ENCODE measurements around the gene ASPHD2. TPM values are rescaled to one million over a fixed set of nuclear protein-coding genes. Genes with fewer than 3 reads are reported as not detected.

The ASPHD2 gene
- total RNA-seq, 2 experiments from 2014 or later, result 12.0 to 14.0 TPM

DNA sequence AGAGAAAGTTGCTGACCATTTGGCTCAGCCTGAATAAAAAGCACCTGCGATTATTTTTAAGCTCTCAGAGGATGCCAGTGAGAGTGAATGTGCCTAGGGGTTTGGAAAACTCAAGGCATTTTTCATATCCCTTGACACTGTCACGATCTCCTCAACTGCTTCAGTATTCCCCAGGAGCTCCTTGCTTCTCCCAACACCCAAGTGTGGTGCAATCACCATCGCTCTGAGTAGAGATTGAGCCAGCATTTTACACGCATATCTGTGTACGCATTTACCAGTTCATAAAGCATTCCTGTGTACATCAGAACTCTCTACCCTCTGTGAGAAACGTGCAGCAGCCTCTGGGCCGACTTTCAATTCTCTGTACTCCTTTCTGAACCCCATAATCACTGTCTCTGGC is 56.0 kb downstream of the ASPHD2 start:
- DNase-seq (no peak), ATAC-seq (no peak)
- intact Hi-C loops (cut with micrococcal nuclease), result no loop called here
- Mint-ChIP-seq H3K36me3 (ENCODE audit: low read depth) (peaks cover 33% of the 10 kb centered on the region), H3K27me3 (no peaks in the 10 kb centered on the region), H3K9me3 (no peaks in the 10 kb centered on the region), H3K4me3 (peak overlapping the region; percentile 94), H3K4me1 (ENCODE audit: low read depth) (peaks cover 48% of the 10 kb centered on the region), H3K27ac (peak overlapping the region; percentile 69)
- ChIA-PET CTCF (interaction anchor here (0.9 to 3.7 kb wide), 8 partner anchors 14 to 181 kb away, joined by 3 to 14 read pairs (median 3); no protein-coding TSS in a partner anchor), POLR2A (interaction anchor here (1.0 to 2.6 kb wide), 7 partner anchors 10 to 187 kb away, joined by 3 to 16 read pairs (median 5); no protein-coding TSS in a partner anchor)
- TF ChIP-seq, protein P1, sequence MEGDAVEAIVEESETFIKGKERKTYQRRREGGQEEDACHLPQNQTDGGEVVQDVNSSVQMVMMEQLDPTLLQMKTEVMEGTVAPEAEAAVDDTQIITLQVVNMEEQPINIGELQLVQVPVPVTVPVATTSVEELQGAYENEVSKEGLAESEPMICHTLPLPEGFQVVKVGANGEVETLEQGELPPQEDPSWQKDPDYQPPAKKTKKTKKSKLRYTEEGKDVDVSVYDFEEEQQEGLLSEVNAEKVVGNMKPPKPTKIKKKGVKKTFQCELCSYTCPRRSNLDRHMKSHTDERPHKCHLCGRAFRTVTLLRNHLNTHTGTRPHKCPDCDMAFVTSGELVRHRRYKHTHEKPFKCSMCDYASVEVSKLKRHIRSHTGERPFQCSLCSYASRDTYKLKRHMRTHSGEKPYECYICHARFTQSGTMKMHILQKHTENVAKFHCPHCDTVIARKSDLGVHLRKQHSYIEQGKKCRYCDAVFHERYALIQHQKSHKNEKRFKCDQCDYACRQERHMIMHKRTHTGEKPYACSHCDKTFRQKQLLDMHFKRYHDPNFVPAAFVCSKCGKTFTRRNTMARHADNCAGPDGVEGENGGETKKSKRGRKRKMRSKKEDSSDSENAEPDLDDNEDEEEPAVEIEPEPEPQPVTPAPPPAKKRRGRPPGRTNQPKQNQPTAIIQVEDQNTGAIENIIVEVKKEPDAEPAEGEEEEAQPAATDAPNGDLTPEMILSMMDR (IDR thresholded peaks at IDR 0.05), result no peak

DNA sequence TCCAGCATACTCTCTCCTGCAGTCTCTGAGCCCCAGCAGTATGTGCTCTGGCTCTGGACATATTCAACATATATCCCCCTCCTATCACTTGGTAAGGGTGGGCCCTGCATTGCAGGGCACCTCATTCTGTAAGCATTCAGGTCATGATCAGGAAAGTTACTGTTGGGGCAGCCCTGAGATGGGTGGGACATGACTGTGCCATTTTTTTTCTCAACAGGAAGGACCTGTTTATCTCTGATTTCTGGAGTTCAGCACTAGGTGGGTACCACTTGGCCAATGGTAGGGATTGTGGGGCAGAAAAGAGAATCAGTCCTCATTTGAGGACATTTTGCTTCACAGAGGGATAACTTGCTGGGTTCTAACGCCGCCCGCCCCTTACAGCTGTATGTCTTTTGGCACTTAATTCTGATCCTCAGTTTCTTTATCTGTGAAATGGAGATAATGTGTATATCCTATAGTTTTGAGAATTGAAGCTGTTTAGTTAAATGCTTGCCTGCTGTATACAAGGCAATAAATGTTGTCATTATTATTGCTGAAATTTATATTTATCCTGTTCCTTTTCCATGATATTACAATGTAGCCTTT is 56.8 kb downstream of the ASPHD2 start:
- intact Hi-C loops (cut with micrococcal nuclease), result no loop called here
- H3K9me3 Mint-ChIP-seq, result no peaks in the 10 kb centered on the region
- ChIA-PET POLR2A (interaction anchor here (0.6 to 1.8 kb wide), 4 partner anchors 13 to 245 kb away, joined by 3 to 5 read pairs (median 4); no protein-coding TSS in a partner anchor), CTCF (interaction anchor here (3.5 kb wide), 1 partner anchor 16 kb away, joined by 14 read pairs; no protein-coding TSS in a partner anchor)
- ATAC-seq, result no peak
- no peaks in the 10 kb centered on the region for H3K27me3 Mint-ChIP-seq
- H3K36me3 Mint-ChIP-seq (ENCODE audit: low read depth), result peaks cover 31% of the 10 kb centered on the region
- DNase-seq, result no peak
- H3K4me3 Mint-ChIP-seq, result peak overlapping the region; percentile 94
- peaks cover 41% of the 10 kb centered on the region for H3K4me1 Mint-ChIP-seq (ENCODE audit: low read depth)
- H3K27ac Mint-ChIP-seq, result peak overlapping the region; percentile 69
- TF ChIP-seq, protein P1 (IDR thresholded peaks at IDR 0.05), result no peak

DNA sequence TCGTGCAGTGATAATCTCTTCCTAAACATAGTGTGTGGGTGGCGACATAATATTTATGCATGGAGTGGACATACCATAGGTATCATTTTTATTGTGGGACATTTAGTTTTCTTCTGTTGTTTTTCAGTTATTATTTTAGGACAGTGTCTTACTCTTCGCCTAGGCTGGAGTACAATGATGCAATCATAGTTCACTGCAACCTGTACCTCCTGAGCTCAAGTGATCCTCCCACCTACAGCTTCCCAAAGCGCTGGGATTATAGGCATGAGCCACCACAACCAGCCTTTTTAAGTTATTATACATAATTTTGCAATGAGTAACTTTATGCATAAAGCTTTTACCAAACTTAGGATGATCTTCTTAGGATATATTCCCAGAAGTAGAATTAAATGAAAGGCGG is 57.3 kb downstream of the ASPHD2 start:
- no peak for DNase-seq
- peaks cover 30% of the 10 kb centered on the region for H3K36me3 Mint-ChIP-seq (ENCODE audit: low read depth)
- ChIA-PET POLR2A (interaction anchor here (1.0 to 1.8 kb wide), 3 partner anchors 13 to 26 kb away, joined by 3 to 6 read pairs (median 4); partner anchors contain the start of gene TFIP11), CTCF (interaction anchor here (3.5 kb wide), 1 partner anchor 16 kb away, joined by 14 read pairs; no protein-coding TSS in a partner anchor)
- no peak overlapping the region for H3K4me3 Mint-ChIP-seq
- no peaks in the 10 kb centered on the region for H3K27me3 Mint-ChIP-seq
- TF ChIP-seq, protein P1 (IDR thresholded peaks at IDR 0.05), result no peak
- H3K9me3 Mint-ChIP-seq, result no peaks in the 10 kb centered on the region
- H3K4me1 Mint-ChIP-seq (ENCODE audit: low read depth), result peaks cover 36% of the 10 kb centered on the region
- no peak for ATAC-seq
- intact Hi-C loops (cut with micrococcal nuclease), result no loop called here
- peak overlapping the region; percentile 69 for H3K27ac Mint-ChIP-seq

DNA sequence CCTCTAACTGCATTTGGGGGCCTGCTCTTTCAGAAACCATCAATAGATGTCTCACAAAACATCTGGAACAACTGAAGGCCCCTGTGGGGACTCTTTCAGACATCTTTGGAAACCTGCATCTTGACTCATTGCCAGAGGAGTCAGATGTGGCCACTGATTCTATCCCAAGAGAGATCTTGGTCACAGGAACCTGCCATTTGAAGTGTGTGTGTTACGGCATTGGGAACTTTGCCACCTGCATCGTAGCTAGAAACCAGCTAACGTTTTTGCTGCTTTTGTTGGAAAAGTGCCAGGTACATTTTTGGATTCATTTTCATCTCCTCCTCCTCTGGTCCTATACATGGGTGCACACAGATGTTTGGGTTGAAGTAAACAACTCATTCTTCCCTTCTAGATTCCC is 58.9 kb downstream of the ASPHD2 start:
- H3K27ac Mint-ChIP-seq, result peak overlapping the region; percentile 63
- DNase-seq (no peak), ATAC-seq (no peak)
- no peaks in the 10 kb centered on the region for H3K9me3 Mint-ChIP-seq
- POLR2A ChIA-PET, result no interaction called here
- no peaks in the 10 kb centered on the region for H3K27me3 Mint-ChIP-seq
- H3K4me3 Mint-ChIP-seq, result no peak overlapping the region
- TF ChIP-seq, protein P1 (IDR thresholded peaks at IDR 0.05), result no peak
- intact Hi-C loops (cut with micrococcal nuclease), result no loop called here
- peaks cover 22% of the 10 kb centered on the region for H3K4me1 Mint-ChIP-seq (ENCODE audit: low read depth)
- peaks cover 34% of the 10 kb centered on the region for H3K36me3 Mint-ChIP-seq (ENCODE audit: low read depth)
- CTCF ChIA-PET, result no interaction called here

DNA sequence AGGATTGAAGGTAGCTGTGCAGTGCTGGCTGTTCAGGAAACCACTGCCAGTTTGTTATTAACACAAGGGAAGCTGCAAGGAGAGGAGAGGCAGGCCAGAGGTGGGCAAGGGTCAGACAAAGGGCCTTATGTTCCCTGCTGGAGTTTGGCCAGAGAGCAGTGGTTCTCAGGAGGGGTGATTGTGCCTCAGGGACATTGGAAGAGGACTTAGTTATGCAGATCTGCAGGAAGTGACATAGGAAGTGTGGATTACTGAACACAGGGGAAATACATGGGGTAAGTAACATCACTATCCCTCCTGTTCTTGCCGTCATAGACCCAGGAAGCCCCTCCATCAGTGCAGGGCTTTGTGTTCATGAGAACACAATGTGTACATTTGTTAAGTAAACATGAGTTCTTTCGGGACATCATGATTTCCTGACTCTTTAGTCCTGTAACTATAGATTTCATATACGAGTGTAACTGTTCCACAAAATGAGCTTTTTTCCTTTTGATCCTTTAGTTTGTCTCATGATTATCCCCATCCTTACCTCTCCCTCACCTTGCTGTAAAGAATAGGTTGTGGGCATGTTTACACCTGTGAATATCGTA is 60.5 kb downstream of the ASPHD2 start:
- TF ChIP-seq, protein P1 (IDR thresholded peaks at IDR 0.05), result no peak
- intact Hi-C loops (cut with micrococcal nuclease), result no loop called here
- peaks cover 47% of the 10 kb centered on the region for H3K36me3 Mint-ChIP-seq (ENCODE audit: low read depth)
- no peak overlapping the region for H3K4me3 Mint-ChIP-seq
- ATAC-seq (no peak), DNase-seq (no peak)
- CTCF ChIA-PET, result interaction anchor here (0.7 to 2.0 kb wide), 3 partner anchors 12 to 176 kb away, joined by 3 to 5 read pairs (median 3); no protein-coding TSS in a partner anchor
- POLR2A ChIA-PET, result interaction anchor here (0.6 to 1.8 kb wide), 4 partner anchors 10 to 173 kb away, joined by 3 to 7 read pairs (median 4); no protein-coding TSS in a partner anchor
- H3K27ac Mint-ChIP-seq, result peak overlapping the region; percentile 61
- H3K4me1 Mint-ChIP-seq (ENCODE audit: low read depth), result peaks cover 29% of the 10 kb centered on the region
- H3K9me3 Mint-ChIP-seq, result no peaks in the 10 kb centered on the region
- no peaks in the 10 kb centered on the region for H3K27me3 Mint-ChIP-seq
